Amniotic epithelial cell (primary cell): ENCODE data around the gene GALNT9.

ENCODE experiments used
- DNase-seq: peaks from one replicate; pipeline ENCODE4 v3.0.0-alpha.2; 2010; ENCODE audit warnings: low read depth

GALNT9 gene

DNA sequence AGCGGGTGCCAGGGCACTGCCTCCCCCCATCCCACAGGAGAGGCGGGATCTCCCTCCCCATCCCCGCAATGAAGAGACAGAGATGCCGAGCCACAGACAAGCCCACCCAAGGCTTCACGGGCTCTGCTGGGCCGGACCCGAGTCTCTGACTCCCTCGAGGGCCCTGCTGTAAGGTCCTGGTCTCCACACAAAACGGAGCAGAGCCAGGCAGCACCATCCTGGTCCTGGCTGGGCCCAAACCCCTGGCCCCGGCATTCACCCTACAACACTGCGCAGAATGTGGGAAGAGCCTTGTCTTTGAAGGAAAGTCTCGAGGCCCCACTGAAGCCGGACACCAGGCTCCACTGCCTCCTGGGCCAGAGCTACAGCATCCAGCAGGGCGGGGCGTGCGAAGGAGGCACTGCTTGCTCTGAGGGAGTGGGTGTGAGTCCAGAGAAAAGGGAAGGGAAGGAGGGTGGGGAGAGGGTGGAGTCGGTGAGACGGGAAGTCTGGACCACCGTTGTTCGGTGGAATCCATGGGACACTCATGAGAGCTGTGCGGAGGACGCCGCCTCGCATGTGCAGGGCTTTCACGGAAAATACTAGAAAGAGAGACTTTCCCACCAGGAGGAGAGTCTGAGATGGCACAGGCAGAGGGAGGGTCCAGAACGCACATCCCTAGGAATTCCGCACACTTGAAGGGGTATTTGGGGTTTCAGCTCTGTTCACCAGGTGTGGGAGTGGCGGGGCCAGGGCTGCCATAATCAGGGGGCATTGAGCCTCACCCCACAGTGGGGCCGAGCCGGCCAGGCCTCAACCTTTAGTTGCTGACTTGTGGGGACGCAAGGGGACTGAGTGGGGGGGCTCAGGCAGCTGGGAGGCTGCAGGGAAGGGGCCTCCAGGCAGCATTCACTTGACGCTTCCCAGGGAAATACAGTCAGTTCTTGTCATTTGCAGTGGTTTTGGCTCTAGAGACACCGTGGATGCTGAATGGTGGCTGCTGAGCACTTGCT, 36.8 kb downstream of the GALNT9 start:
- no peak for DNase-seq

- no peak for DNase-seq
Observed at GRCh38 chr12:132291402-132292175, 37.8 kb downstream of the GALNT9 start.

- DNase-seq, result no peak
Observed at GRCh38 chr12:132290203-132290540, 39.2 kb downstream of the GALNT9 start.

GRCh38 chr12:132289356-132290202, 39.8 kb downstream of the GALNT9 start:
- no peak for DNase-seq

- DNase-seq, result no peak
Observed at GRCh38 chr12:132288516-132289215, 40.7 kb downstream of the GALNT9 start.

DNA sequence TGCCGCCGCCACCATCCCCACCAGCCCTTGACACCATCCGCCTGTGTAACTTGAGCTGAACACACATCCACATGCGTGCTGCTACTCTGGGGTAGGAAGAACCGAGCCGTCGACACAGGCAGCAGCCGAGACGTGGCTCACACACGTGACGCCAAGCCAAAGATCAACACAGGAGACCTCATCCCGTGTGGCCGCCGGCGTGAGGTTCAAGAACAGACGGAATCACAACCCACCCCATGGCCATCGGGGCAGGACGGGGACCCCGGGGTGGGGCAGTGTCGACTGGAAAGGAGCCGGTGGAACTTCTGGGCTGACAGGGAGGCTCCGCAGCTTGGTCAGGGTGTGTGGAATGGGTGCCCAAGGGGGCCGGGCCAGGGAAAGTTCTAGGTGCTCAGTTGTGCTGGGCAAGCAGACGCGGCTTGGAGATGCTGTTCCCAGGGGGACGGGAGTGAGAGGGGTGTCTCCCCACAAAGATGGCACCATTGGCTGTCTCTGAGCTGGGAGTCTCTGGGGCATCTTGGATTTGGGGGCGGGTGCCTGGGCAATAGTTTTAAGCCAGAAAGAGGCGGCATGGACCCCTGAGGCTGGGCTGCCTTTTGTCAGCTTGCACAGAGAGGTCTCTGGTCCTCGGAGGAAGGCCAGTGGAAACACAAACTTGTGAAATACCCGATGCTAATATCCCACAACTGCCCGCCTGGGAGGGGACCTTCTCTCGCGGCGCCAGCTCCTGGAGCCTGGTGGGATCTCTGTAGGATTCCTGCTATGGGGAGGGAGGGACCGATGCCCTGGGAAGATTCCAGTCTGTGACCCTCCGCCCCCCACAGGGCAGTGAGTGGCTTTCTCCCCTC, 41.8 kb downstream of the GALNT9 start:
- no peak for DNase-seq

DNA sequence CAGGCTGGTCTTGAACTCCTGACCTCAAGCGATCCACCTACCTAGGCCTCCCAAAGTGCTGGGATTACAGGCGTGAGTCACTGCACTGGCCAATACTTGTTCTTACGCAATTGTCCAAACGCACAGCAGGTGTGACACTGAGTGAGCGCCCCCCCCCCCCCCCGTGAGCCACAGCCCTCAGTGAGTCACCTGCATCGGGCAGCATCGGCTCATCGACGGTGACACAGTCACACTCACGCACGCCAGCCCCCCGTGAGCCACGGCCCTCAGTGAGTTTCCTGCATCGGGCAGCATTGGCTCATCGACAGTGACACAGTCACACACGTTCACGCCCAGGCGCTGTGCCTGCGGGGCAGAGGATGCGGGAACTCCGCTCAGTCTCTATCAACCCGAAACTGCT, 42.5 kb downstream of the GALNT9 start:
- DNase-seq, result peak; percentile 19

DNA sequence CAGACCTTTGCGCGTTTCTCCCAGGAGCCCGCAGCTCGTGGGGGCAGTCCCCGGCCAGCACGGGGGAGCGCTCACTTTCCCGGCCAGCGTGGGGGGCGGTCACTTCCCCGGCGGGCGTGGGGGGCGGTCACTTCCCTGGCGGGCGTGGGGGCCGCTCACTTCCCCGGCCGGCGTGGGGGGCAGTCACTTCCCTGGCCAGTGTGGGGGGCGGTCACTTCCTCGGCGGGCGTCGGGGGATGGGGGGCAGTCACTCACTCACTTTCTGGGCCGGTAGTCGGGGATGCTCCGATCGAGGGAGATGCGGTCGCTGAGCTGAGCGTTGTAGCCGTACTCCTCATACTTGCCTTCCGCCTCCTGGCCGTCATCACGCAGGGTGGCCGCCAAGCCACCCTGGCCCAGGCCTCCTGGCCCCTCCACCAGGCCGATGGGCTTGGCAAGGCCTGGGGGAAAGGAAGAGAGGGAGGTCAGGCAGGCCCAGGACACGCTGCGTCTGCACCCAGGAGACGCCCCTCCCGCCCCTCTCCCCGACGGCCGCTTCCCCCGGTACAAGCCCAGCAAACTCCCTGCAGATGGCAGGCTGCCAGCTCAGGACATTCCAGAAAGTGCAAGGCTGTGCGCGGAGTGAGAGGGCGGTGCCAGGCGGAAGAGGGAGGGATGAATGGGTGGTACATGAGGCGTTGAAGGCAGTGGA, 43.3 kb downstream of the GALNT9 start:
- DNase-seq, result peak; percentile 75

- DNase-seq, result peak; percentile 17
Observed at GRCh38 chr12:132284827-132285741, 44.3 kb downstream of the GALNT9 start.

DNA sequence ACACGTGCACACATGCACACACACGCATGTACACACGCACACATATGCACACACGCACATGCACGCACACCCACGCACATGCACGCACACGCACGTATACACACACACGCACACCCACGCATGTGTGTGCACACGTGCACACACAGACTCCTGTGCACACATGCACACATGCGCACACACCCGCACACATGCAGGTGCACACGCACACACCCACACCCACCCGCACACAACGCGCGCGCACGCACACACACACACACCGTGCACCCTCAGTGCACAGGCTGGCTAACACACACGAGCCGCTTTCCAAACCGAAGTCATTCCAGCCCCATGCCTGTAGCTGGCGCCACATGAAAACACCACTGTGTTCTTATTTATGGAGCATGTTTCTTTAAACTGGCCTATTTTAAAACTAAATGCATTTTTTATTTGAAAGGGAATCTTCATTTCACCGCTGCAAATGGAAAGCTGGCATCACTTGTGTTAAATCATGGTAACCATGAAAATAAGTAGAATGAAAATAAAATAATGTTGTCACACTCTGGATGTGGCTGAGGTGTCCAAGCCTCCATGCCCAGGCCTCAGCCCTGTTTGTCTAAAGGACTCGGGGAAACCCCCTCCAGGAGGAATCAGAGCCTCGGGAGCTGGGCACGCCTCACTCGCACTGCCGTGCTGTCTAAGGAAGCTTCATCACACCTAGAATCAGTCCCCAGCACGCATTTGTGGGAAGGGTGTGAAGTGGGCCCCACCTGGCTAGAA, 45.1 kb downstream of the GALNT9 start:
- DNase-seq, result peak; percentile 30

- no peak for DNase-seq
Observed at GRCh38 chr12:132282950-132283771, 46.2 kb downstream of the GALNT9 start.

DNA sequence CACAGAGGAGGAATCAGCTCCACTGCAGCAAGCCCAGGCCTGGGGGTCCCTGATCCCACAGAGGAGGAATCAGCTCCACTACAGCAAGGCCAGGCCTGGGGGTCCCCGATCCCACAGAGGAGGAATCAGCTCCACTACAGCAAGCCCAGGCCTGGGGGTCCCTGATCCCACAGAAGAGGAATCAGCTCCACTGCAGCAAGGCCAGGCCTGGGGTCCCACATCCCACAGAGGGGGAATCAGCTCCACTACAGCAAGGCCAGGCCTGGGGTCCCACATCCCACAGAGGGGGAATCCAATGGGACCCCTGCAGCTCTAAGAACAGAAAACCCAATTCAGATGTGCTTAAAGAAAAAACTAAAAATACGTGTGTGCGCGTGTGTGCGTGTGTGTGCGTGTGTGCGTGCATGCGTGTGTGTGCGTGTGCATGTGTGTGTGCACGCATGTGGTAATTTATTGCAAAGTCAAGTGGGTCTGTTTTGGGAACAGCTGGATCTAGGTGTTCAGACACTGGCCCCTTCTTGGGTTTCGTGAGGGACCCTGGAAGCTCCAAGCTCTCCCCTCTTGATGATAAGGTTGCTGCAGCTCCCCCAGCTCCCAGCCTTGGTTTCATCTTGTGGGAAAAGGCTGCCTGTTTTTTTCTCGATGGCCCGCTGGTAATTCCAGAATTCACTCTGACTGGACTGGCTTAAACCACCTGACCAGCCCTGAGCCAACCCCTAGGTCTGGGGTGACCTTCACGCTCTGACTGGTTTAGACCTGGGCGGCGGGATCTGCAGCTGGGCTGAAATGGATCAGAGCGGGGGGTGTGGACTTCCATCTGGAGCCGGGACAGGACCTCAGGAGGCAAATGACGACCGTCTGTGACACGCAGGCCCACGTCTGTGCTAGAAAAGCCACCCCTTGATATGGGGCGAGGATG, 47.1 kb downstream of the GALNT9 start:
- no peak for DNase-seq

DNA sequence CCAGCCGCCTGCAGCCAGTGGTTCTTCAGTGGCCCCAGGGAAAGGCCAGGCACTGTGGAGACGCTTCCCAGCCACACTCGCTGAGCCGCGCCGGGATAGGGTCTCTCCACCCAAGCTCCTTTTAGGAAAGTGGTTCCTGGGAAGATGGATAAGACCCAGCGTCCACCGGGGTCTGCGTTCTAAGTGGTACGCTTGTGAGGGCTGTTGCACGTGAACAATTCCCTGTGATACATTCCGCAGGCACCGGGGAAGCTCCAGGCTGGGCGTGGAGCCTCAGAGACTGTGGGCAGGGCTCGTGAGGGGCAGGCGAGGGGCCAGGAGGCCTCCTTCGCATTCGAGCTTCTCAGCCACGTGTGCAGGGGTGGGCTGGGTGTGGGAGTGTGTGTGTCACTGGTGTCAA, 48.4 kb downstream of the GALNT9 start:
- no peak for DNase-seq

- no peak for DNase-seq
Observed at GRCh38 chr12:132280406-132280805, 49.0 kb downstream of the GALNT9 start.

GRCh38 chr12:132279930-132280329, 49.5 kb downstream of the GALNT9 start:
- DNase-seq, result no peak
